CD14-positive monocyte (primary cell): ENCODE results near the gene CTSH. TPM values are rescaled to one million over a fixed set of nuclear protein-coding genes. Genes with fewer than 3 reads are reported as not detected.

Source experiments
- DNase-seq, 3 donors: peaks; one replicate each; pipeline ENCODE4 v3.0.0-alpha.2; 2011 to 2022
- H2AFZ ChIP-seq: 2 replicates; pipeline ENCODE4 v1.6.0; 2012; ENCODE audit warnings: mild to moderate bottlenecking, low read depth, low read length, inconsistent platforms; ENCODE audit not compliant: insufficient read depth, poor library complexity, severe bottlenecking
- H3K27ac ChIP-seq, 2 donors: 1 replicate in 1 of 2; 2 replicates in 1 of 2; pipeline ENCODE4 v1.5.1; 2012 to 2013; ENCODE audit warnings: low read length in 2 of 2, control low read depth in 1 of 2, inconsistent platforms in 1 of 2, low read depth in 1 of 2, mild to moderate bottlenecking in 1 of 2
- H3K27me3 ChIP-seq, 2 donors: one replicate each; pipeline versions ENCODE4 v1.6.0 to v1.6.1; 2011 to 2013; ENCODE audit warnings: low read length in 2 of 2; ENCODE audit not compliant: control insufficient read depth in 2 of 2, insufficient read depth in 2 of 2
- H3K36me3 ChIP-seq, 2 donors: replicated peaks in 1 of 2; 1 replicate in 1 of 2; 2 replicates in 1 of 2; pipeline versions ENCODE4 v1.5.1 to v1.6.1; 2012 to 2013; ENCODE audit warnings: low read length in 2 of 2, control low read depth in 1 of 2, inconsistent platforms in 1 of 2, mild to moderate bottlenecking in 1 of 2; ENCODE audit not compliant: insufficient read depth in 2 of 2, control insufficient read depth in 1 of 2
- H3K4me1 ChIP-seq, 2 donors: 1 replicate in 1 of 2; 2 replicates in 1 of 2; pipeline versions ENCODE4 v1.5.1 to v1.6.1; 2012 to 2013; ENCODE audit warnings: low read length in 2 of 2, control low read depth in 1 of 2, inconsistent platforms in 1 of 2, mild to moderate bottlenecking in 1 of 2, moderate library complexity in 1 of 2; ENCODE audit not compliant: insufficient read depth in 2 of 2, control insufficient read depth in 1 of 2
- H3K4me2 ChIP-seq: replicated peaks from 2 replicates; pipeline ENCODE3; 2012; ENCODE audit warnings: low read length, moderate library complexity, mild to moderate bottlenecking; ENCODE audit not compliant: poor library complexity, severe bottlenecking; ENCODE audit errors: extremely low read depth
- H3K4me3 ChIP-seq, 3 experiments: fragments of 200-600 bp in 1 of 3; sonication (generic) in 1 of 3; replicated peaks in 1 of 3; 1 replicate in 2 of 3; 2 replicates in 1 of 3; pipeline ENCODE4 v1.5.1; 2011 to 2013; ENCODE audit warnings: low read length in 3 of 3, mild to moderate bottlenecking in 3 of 3, control low read depth in 2 of 3, low read depth in 2 of 3, inconsistent platforms in 1 of 3, moderate library complexity in 1 of 3
- H3K79me2 ChIP-seq: 2 replicates; pipeline ENCODE4 v1.6.0; 2012; ENCODE audit warnings: mild to moderate bottlenecking, control low read depth, inconsistent platforms, low read length, moderate library complexity; ENCODE audit not compliant: insufficient read depth
- H3K9ac ChIP-seq: 2 replicates; pipeline ENCODE4 v1.6.0; 2017; ENCODE audit warnings: low read length, mild to moderate bottlenecking; ENCODE audit not compliant: insufficient read depth, poor library complexity, severe bottlenecking
- H3K9me3 ChIP-seq, 2 donors: replicated peaks in 1 of 2; 1 replicate in 1 of 2; 2 replicates in 1 of 2; pipeline versions ENCODE4 v1.5.1 to v1.6.1; 2012 to 2013; ENCODE audit warnings: low read length in 2 of 2, control low read depth in 1 of 2; ENCODE audit not compliant: control insufficient read depth in 1 of 2, insufficient read depth in 1 of 2
- H4K20me1 ChIP-seq: 2 replicates; pipeline ENCODE4 v1.6.0; 2012; ENCODE audit warnings: mild to moderate bottlenecking, low read length, control low read depth, moderate library complexity; ENCODE audit not compliant: insufficient read depth
- H3K27ac Mint-ChIP-seq, 7 donors: one replicate each; pipeline ENCODE4 v1.8.0; 2020; ENCODE audit warnings: mild to moderate bottlenecking in 7 of 7, mixed read lengths in 7 of 7, moderate library complexity in 6 of 7, inconsistent platforms in 2 of 7
- H3K27me3 Mint-ChIP-seq, 3 donors: one replicate each; pipeline ENCODE4 v1.8.0; 2021 to 2022; ENCODE audit warnings: low read depth in 3 of 3, mild to moderate bottlenecking in 3 of 3, mixed read lengths in 3 of 3, moderate library complexity in 3 of 3, inconsistent platforms in 1 of 3
- H3K36me3 Mint-ChIP-seq, 2 donors: one replicate each; pipeline ENCODE4 v1.8.0; 2020; ENCODE audit warnings: mixed read lengths in 2 of 2, inconsistent platforms in 1 of 2, mild to moderate bottlenecking in 1 of 2
- H3K4me1 Mint-ChIP-seq: one replicate; pipeline ENCODE4 v1.8.0; 2020; ENCODE audit warnings: mild to moderate bottlenecking, mixed read lengths
- H3K4me3 Mint-ChIP-seq, 2 donors: one replicate each; pipeline ENCODE4 v1.8.0; 2020; ENCODE audit warnings: mild to moderate bottlenecking in 2 of 2, mixed read lengths in 2 of 2, moderate library complexity in 1 of 2
- H3K9me3 Mint-ChIP-seq, 7 donors: one replicate each; pipeline ENCODE4 v1.8.0; 2020 to 2022; ENCODE audit warnings: mixed read lengths in 7 of 7, mild to moderate bottlenecking in 6 of 7, moderate library complexity in 6 of 7, inconsistent platforms in 2 of 7
- WGBS: methylation state at CpG from one replicate; pipeline ENCODE4 v1.1.5; 2013; ENCODE audit warnings: missing lambda C conversion rate; ENCODE audit not compliant: insufficient coverage; 5-methylcytosine and 5-hydroxymethylcytosine counted together
- intact Hi-C, 2 donors: fragments of 100-400 bp; cut with micrococcal nuclease; formaldehyde crosslinking; loops; one replicate each; pipeline versions ENCODE4 v1.15.0 to v1.15.1; 2023
- polyA plus RNA-seq, 3 donors: library from polyadenylated mRNA; depleted of rRNA in 1 of 3; unstranded in 2 of 3; stranded (reverse) in 1 of 3; fragments of 300-500 nt in 2 of 3; fragments of >200 nt in 1 of 3; fragmentation: Illumina TruSeq in 2 of 3; gene quantifications; 1 replicate in 2 of 3; 2 replicates in 1 of 3; pipeline ENCODE4 v1.2.3, GENCODE V29; 2012 to 2021
- TF ChIP-seq, protein P1 (sequence below): fragments of 200-600 bp; IDR thresholded peaks from one replicate; pipeline ENCODE4 v1.8.0; 2022; ENCODE audit warnings: antibody characterized with exemption, mild to moderate bottlenecking

CTSH gene
- polyA plus RNA-seq, 3 donors = 555 to 884 (median 756) TPM

GRCh38 chr15:78895471-78895870 lies 49.4 kb downstream of the CTSH start:
- intact Hi-C loops = no loop called here
- Mint-ChIP-seq H3K36me3 (peaks cover 86 to 98% of the 10 kb centered on the region in 2 donors), H3K27ac (no peak overlapping the region), H3K4me1 (no peaks in the 10 kb centered on the region), H3K9me3 (no peaks in the 10 kb centered on the region), H3K4me3 (no peak overlapping the region), H3K27me3 (no peaks in the 10 kb centered on the region)
- no peak overlapping the region for H3K27ac ChIP-seq
- no peaks in the 10 kb centered on the region for H3K4me1 ChIP-seq
- peaks cover 94% of the 10 kb centered on the region for H4K20me1 ChIP-seq
- no peak for DNase-seq
- TF ChIP-seq, protein P1, sequence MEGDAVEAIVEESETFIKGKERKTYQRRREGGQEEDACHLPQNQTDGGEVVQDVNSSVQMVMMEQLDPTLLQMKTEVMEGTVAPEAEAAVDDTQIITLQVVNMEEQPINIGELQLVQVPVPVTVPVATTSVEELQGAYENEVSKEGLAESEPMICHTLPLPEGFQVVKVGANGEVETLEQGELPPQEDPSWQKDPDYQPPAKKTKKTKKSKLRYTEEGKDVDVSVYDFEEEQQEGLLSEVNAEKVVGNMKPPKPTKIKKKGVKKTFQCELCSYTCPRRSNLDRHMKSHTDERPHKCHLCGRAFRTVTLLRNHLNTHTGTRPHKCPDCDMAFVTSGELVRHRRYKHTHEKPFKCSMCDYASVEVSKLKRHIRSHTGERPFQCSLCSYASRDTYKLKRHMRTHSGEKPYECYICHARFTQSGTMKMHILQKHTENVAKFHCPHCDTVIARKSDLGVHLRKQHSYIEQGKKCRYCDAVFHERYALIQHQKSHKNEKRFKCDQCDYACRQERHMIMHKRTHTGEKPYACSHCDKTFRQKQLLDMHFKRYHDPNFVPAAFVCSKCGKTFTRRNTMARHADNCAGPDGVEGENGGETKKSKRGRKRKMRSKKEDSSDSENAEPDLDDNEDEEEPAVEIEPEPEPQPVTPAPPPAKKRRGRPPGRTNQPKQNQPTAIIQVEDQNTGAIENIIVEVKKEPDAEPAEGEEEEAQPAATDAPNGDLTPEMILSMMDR = no peak
- H2AFZ ChIP-seq = no peak overlapping the region
- H3K4me3 ChIP-seq = no peak overlapping the region
- no peak overlapping the region for H3K9ac ChIP-seq
- no peaks in the 10 kb centered on the region for H3K27me3 ChIP-seq
- H3K79me2 ChIP-seq = peaks cover 60% of the 10 kb centered on the region
- no peaks in the 10 kb centered on the region for H3K9me3 ChIP-seq
- peaks cover 92 to 100% of the 10 kb centered on the region in 2 donors for H3K36me3 ChIP-seq
- no CpG with 5 or more reads among the region's 3 CpGs for WGBS
- H3K4me2 ChIP-seq = no peak overlapping the region

- Histone ChIP-seq H4K20me1 (peaks cover 94% of the 10 kb centered on the region), H3K36me3 (peaks cover 92 to 100% of the 10 kb centered on the region in 2 donors), H3K27me3 (no peaks in the 10 kb centered on the region), H3K4me1 (no peaks in the 10 kb centered on the region), H2AFZ (no peak overlapping the region), H3K4me3 (no peak overlapping the region), H3K9me3 (no peaks in the 10 kb centered on the region), H3K4me2 (no peak overlapping the region), H3K9ac (no peak overlapping the region), H3K27ac (no peak overlapping the region), H3K79me2 (peaks cover 65% of the 10 kb centered on the region)
- Mint-ChIP-seq H3K27ac (no peak overlapping the region), H3K9me3 (no peaks in the 10 kb centered on the region), H3K4me3 (no peak overlapping the region), H3K4me1 (no peaks in the 10 kb centered on the region), H3K36me3 (peaks cover 86 to 96% of the 10 kb centered on the region in 2 donors), H3K27me3 (no peaks in the 10 kb centered on the region)
- DNase-seq = no peak
- TF ChIP-seq, protein P1 = no peak
- intact Hi-C loops = no loop called here
- whole genome bisulfite sequencing = no CpG with 5 or more reads among the region's 2 CpGs
Observed at GRCh38 chr15:78893538-78893937, 51.3 kb downstream of the CTSH start.
